GM18868 (cell line): ENCODE results near the gene URB2.
"Not testable (repeated sequence)": the region's sequence is repeated elsewhere in the genome, so short reads cannot be mapped to it uniquely, and the experiment has no call there.

ENCODE experiments used
- ATAC-seq: cut with Tn5 transposase; IDR thresholded peaks from one replicate; pipeline ENCODE4 v1.9.1; 2021; ENCODE audit warnings: mild to moderate bottlenecking, moderate library complexity; ENCODE audit not compliant: unreplicated experiment

Gene URB2

DNA sequence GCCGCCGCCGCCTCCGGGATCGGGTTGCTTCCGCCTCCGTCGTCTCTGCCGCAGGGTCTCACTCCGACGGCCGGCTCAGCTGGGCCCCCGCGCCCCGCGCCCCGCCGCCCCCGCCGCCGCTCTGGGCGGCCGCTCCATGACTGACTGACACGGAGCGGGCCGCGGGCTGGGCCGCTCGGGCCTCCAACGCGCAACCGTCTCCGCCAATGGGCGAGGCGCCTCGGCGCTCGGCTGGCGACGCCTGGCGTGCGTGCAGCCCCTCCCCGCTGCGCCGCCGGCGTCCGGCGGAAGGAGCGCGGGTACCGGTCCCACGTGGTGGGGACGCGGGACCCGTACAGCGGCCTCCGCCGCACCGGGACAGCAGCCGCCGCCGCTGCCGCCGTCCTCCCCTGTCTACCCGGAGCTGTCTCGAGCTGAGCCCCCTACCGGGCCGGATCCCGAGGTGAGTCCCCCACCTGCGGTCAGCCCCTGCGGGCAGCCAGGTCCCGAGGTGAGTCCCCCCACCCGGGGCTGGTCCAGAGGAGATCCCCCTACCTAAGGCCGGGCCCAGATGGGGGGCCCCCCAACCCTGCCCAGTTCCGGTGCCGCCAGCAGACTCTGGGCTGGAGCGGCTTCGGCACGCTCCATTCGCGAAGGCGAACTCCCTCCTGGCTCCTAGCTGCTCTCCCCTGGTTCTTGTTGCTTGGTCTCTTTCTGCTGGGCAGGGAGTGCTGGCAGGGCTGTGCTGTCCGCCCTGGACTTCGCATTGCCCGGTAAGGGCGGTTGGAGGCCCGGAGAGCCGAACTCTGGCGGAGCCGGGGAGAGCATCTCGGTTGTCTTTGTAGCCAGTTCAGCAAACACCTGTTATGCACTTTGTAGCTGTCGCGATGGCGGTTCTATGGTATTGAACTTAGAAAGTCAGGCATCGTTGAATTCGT, at the start of gene URB2, which contains the start of gene TAF5L:
URB2 (plus strand) TSS at position 333 of the 917 bp plus-strand sequence. CDS start 1,387 bp downstream, outside the sequence.
TAF5L (minus strand) TSS at position 208 of the 917 bp plus-strand sequence. CDS start 11,640 bp downstream, outside the sequence.
- ATAC-seq: peak; percentile 88

DNA sequence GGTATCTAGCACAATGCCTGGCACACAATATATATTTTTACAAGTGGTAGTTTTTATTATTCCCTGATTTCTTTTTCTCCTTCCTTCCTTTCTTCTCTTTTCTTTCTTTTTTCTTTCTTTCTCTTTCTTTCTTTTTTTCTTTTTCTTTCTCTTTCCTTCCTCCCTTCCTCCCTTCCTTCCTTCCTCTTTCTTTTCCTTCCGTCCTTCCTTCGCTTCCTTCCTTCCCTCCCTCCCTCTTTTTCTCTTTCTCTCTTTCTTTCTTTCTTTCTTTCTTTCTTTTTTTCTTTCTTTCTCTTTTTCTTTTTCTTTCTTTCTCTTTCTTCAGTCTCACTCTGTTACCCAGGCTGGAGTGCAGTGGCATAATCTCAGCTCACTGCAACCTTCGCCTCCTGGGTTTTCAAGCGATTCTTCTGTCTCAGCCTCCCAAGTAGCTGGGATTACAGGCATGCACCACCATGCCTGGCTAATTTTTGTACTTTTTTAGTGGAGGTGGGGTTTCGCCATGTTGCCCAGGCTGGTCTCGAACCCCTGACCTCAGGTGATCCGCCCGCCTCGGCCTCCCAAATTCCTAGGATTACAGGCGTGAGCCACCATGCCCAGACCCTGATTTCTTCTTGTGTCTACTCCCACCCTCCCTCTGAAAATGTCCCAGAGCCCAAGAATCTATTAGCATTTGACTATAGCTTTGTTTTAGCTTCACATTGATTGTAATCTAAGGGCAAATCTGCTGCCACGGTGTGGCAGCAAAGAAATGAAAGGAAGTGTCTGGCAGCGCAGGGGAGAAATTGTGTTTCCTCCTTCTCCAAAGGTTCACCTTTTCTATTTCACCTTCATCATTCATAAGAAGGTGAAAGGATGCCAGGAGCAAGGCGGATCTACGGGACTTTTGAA, 47.6 kb upstream of the URB2 start:
- ATAC-seq: peak; percentile 42

DNA sequence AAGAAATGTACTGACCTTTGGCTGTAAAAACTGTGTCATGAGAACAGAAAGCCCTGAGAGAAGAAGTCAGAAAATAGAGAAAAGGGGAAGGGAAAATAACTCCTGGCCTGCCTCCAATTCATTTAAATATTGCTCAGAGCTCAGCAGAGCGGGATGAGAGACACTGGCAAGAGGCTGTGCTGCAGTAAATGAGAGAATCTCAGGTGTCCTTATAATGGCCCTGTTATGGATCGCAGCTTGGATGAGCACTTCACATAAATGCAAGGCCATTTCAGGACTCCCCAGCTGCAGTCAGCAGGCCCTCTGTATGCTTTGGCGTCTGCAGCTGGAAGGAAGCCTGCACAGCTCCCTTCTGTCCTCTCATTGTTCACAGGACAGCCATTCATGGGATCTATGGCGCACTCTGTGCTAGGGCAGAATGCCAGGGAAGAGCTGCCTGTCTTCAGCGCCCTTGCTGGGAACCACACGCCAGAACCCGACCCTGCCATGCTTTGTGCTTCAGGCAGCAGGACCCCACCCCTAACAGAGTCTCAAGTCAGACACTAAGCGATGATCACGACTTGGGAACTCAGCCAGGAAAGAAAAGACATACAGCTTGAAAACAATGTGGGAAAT, 46.9 kb upstream of the URB2 start:
- ATAC-seq: peak; percentile 95

DNA sequence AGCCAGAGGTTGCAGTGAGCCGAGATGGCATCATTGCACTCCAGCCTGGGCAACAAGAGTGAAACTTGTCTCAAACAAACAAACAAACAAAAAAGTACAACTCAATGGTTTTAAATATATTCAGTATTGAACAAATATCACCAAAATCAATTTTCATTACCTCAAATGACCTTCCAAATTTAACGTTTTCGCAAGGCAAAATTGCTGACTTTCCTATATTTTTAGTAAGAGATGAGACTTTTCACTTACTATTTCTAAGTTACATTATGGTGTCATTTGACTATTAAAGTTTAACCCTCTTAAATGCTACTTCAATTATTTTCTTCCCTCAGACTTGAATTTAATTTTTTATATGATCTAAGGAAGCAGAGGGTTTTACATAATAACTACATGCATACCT, 44.6 kb upstream of the URB2 start:
- no peak for ATAC-seq

DNA sequence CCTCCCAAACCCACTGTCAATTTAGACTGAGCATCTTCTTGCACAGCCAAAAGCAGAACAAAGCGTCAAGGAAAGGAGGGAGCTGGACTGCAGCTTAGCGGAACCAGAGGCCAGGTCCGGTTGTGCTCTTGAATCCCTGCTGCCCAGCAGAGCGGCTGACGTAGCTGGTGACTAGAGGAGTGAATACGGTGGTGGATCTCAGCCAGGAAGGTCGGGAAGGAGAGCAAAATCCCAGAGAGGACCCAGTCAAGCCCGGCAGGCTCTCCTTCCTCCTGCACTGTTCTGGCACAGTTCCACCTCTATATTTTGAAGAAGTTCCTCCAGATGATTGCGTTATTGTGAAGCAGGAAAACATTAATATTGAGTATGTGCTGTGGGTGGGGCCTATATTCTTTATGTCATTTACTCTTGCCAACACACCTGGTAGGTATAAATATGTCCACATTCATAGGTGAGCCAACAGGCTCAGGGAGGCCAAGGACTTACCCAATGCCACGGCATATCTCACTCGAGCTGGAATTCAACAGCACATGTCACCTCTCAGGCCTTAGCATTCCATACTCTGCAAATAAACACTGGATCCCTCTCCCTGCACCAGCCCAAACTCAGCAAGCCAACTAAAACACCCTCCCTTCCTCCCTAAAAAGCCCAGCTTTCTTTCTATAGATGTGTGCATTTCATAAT, 43.9 kb upstream of the URB2 start:
- ATAC-seq: no peak

DNA sequence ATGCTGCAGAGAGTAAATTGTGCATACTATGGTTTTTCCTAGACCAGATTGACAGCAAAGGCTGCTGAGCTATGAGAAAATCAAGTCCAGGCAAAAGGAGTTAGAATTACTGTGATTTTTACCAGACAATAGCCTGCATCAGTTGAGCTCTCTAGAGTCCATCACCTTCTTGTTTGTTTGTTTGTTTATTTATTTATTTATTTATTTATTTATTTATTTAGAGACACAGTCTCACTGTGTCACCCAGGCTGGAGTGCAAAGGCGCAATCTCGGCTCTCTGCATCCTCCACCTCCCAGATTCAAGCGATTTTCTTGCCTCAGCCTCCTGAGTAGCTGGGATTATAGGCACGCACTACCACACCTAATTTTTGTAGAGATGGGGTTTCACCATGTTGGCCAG, 43.3 kb upstream of the URB2 start:
- ATAC-seq: no peak

DNA sequence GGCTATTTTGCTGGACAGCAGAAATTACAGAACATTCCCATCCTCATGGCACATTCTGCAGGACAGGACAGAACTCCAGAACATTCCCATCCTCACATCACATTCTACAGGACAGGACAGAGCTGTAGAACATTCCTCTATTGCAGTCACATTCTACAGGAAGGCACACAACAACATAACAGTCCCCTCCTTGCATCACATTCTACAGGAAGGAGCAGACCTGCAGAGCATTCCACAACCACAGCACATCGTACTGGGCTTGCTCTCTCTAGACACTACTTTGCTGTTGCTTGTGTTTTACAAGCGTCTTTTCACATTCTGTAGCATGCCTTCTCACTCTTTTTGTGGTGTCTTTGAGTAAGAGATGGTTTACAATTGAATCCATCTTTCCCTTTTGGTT, 40.7 kb upstream of the URB2 start:
- no peak for ATAC-seq

DNA sequence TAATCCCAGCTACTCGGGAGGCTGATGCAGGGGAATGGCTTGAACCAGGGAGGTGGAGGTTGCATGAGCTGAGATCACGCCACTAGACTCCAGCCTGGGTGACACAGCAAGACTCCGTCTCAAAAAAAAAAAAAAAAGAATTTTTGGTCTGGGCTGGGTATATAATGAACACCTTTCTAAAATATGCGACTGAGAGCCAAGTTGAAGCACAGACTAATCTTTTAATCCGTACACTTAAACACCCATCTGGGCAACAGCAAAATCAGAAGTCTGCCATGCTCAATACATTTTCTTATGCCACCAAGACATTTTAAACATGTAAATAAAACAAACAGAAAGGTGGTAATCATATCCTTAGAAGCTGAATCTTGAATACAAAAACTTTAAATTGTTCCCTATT, 35.9 kb upstream of the URB2 start:
- no peak for ATAC-seq

DNA sequence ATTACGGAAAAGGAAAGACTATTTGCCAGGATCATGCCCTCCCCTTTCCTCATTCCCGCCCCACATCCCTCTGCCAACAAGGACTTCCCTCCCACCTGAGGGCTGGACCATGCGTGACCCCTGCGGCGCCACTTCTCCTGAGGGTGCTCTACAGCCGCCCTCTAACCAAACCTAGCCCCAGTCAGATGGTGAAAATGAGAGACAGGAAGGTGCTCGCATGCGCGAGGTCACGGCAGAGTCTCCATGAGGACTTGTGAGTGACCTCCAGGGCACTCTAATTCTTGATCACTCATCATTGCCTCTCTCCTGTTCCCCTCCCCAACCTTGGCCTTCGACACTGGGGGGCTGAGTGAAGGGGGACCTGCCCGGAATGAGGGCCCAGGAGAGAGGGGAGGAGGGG, 32.2 kb upstream of the URB2 start:
- no peak for ATAC-seq

DNA sequence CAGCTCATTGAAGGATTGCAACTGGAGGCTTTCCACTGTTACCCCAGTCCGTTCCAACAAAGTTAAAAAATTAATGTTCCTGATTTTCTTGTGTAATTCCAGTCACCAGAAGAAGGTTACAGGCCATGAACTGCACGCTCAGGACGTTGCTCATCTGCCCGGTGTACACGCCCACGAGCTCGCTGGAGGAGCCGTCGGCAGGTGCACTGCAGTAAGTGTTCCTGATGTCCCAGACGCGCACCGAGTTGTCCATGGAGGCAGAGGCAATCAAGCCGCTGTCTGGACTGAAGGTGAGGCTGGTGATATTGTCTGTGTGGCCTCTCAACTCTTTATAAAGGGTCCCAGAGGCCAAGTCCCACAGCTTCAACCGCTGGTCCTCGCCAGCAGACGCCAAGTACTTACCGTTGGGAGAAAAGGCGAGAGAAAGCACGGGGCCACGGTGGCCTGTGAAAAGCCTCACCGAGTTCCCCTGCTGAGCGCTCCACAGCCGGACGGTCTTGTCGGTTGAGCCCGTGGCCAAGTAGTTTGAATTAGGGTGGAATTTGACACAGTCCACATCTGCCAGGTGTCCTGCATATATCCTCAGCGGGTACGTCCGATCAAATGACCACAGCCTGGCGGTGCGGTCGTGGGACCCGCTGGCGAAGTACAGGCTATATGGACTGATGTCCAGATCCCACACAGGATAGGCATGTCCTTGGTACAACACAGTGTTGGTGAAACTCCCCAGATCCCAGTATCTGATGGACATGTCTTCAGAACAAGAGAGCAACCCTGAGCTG, 31.6 kb upstream of the URB2 start:
- no peak for ATAC-seq

DNA sequence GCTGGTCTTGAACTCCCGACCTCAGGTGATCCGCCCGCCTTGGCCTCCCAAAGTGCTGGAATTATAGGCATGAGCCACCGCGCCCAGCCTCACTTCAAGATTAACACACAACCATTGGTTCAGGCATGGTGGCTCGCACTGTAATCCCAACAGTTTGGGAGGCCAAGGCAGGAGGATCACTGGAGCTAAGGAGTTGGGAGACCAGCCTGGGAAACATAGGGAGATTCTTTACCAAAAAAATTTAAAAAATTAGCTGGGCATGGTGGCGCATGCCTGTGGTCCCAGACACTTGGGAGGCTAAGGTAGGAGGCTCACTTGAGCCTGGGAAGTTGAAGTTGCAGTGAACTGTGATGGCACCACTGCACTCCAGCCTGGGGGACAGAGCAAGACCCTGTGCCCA, 30.2 kb upstream of the URB2 start:
- ATAC-seq: not testable (repeated sequence)

DNA sequence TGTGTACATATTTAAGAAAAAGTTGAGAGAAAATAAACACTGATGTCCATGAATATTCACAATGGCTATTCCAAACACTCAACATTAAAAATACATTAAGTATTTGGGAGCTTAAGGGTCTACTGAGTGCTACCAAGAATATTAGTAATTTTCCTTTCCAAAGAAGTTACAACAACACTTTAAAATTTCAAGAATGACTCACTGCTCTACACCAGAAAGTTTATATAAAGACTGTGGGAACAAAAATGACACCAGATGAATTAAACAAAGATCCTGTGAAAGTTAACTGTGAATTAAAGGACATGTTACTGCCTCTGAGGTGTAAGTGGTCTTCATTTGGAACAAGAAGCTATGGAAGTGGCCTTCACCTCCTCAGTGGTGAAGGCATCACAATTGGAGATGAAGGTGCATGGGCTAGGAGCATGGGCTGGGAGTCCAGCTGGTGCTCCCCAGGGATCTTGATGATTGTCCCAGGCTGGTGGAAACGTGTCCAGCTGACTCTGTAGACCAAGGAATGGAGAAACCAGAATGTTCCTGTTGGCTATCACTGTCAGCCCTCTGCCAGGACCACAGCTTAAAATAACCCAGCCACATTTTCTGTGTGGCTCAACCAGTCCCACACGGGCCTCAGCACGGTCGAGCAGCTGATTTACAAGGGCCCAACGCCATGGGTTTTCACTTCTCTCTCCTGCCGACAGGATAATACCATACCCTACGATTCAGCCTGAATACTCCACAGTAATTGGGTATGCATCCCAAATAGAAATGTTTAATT, 28.9 kb upstream of the URB2 start:
- no peak for ATAC-seq

DNA sequence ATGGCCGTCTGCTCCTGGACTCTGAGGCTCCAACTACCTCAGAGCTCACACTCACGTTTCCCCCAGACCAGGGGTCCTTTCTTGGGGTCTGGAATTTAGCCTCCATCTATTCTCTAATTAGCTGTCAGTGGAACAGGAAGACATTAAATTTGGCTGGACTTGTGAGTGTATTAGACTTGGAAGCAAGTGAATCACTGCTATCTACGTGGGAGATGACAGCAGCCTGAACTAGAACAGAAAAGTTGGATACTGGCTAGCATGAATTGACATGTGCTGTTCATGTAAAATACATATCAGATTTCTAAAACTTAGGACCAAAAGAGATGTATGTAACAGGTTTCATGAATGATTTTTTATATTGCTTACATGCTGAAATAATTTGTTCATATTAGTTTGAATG, 28.2 kb upstream of the URB2 start:
- no peak for ATAC-seq

DNA sequence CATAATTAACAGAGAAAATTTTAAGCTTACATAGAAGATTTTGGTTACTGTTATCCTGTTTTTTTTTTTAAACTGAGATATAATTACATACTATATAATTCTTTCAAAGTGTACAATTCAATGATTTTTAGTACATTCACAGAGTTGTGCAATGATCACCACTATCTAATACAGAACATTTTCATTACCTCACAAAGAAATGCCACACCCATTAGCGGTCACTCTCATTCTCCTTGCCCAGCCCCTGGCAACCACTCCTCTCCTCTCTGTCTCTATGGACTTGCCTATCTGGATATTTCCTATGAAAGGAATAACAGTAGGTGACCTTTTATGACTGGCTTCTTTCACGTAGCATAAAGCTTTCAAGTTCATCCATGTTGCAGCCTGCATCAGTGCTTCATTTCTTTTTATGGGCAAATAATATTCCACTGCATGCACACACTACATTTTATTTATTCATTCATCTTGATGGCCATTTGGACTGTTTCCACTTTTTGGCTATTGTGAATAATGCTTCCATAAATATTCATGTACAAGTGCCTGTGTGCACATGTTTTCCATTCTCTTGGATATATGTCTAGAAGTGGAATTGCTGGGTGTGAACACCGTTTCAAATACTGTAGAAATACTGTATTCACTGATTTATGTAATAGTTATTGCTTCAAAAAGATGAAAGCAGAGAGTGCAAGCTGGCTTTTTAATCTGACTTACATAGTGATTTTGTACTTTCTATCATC, 26.7 kb upstream of the URB2 start:
- ATAC-seq: no peak

DNA sequence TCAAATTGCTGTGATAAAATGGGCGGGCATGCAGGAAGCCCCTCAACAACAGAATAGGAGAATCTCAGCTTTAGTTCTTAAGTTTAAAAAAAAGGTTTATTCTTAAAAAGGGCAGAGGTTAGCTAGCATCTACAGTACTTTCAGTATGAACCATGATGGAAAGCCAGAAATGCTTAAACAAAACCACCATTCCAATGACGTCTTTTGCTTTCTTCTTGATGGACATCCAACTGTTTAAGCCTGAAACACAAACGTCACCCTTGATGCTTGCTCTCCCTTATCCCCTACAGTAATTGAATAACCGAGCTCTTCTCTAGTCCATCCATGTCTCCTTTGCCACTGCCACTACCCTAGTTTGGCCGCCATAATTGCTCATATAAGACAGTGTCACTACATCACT, 25.8 kb upstream of the URB2 start:
- no peak for ATAC-seq

DNA sequence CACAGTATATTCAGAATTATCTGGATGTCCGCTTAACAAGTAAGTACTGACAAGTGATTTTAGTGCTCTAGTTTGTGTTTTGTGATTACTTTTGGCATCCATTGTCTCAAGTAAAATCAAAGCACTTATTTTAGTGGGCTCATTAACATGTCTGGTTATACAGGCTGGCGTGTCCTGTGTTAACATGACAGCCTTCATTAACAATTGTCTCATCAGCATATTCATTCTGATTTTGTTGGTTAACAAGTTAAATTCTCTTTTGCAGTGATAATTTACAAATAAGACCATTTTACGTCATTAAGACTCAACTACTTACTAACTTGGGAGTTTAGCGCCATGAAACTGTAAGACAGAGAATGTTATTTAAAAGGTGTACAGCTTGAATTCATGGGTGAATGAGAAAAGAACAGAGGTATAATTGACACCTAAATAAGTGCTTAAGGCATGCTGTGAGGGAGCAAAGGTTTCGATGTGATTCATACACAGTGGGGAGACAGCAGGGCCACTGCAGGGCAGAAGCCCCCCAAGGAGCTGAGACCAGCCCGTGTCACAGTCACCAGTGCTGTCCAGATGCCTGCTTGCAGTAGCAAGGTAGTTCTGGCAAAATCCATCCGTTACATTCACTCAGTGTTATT, 22.6 kb upstream of the URB2 start:
- ATAC-seq: no peak

DNA sequence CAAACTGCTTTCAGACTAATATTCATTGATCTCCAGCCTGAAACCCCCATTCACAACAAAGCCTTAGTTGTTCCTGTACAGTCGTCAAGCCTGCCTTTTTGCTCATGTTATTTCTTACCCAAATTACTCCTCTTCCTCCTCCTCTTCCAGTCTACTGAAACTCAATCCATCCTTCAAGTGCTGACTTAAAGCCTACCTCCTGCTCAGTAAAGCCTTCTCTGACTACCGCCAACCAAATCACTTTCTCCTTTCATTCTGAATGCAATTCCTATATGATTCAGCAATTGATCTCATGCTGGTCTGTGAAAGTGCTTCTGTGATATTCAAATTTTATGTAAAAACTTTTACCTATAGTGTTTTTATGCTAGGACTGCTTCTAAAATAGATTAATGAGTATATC, 18.7 kb upstream of the URB2 start:
- no peak for ATAC-seq

DNA sequence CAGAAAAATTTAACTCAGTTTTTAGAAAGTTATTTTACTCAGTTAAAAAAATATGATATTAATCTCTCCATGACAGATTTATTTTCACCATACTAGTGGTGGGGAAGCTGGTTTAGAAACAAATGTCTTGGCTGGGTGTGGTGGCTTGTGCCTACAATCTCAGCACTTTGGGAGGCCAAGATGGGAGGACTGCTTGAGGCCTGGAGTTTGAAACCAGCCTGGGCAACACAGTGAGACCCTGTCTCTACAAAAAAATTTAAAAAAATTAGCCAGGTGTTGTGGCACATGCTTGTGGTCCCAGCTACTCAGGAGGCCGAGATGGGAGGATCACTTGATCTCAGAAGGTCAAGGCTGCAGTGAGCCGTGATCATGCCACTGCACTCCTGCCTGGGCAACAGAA, 17.5 kb upstream of the URB2 start:
- no peak for ATAC-seq
